CD4-positive, alpha-beta T cell (primary cell): ENCODE data around the gene SEMA7A. TPM values are rescaled to one million over a fixed set of nuclear protein-coding genes. Genes with fewer than 3 reads are reported as not detected.

Experiments used
- ATAC-seq: fragments of 200-7000 bp; cut with Tn5 transposase; one replicate; pipeline ENCODE4 v1.10.0; 2022; ENCODE audit warnings: mild to moderate bottlenecking; ENCODE audit not compliant: poor library complexity
- CTCF ChIA-PET: fragments of 350-600 bp; sonication (Branson Sonifier 250); formaldehyde crosslinking; loops from one replicate; lab custom pipeline; 2021; ENCODE audit warnings: antibody characterized with exemption, inconsistent platforms; lab: Charles Lee
- POLR2A ChIA-PET: fragments of 350-600 bp; sonication (Branson Sonifier 250); formaldehyde crosslinking; loops from one replicate; lab custom pipeline; 2021; ENCODE audit warnings: antibody characterized with exemption, inconsistent platforms; lab: Charles Lee
- DNase-seq, 14 experiments: peaks; one replicate each; pipeline ENCODE4 v3.0.0-alpha.2; 2013 to 2020; ENCODE audit warnings: mixed read lengths in 2 of 14
- H3K27ac ChIP-seq, 2 donors: one replicate each; pipeline versions ENCODE4 v1.5.1 to v1.7.0; 2013; ENCODE audit warnings: low read length in 2 of 2, low read depth in 1 of 2, mild to moderate bottlenecking in 1 of 2
- H3K27me3 ChIP-seq, 2 experiments: 1 replicate in 1 of 2; 2 replicates in 1 of 2; pipeline versions ENCODE4 v1.6.1 to v1.7.0; 2013; ENCODE audit warnings: low read length in 2 of 2, control low read depth in 1 of 2, mild to moderate bottlenecking in 1 of 2, moderate library complexity in 1 of 2; ENCODE audit not compliant: insufficient read depth in 2 of 2, control insufficient read depth in 1 of 2
- H3K36me3 ChIP-seq: one replicate; pipeline ENCODE4 v1.6.1; 2013; ENCODE audit warnings: low read length, control low read depth; ENCODE audit not compliant: insufficient read depth
- H3K4me1 ChIP-seq: one replicate; pipeline ENCODE4 v1.6.1; 2013; ENCODE audit warnings: low read length, control low read depth; ENCODE audit not compliant: insufficient read depth
- H3K4me3 ChIP-seq: one replicate; pipeline ENCODE4 v1.5.1; 2013; ENCODE audit warnings: mild to moderate bottlenecking, low read length, moderate library complexity
- H3K9me3 ChIP-seq, 2 experiments: 1 replicate in 1 of 2; 2 replicates in 1 of 2; pipeline versions ENCODE4 v1.6.1 to v1.7.0; 2013; ENCODE audit warnings: low read length in 2 of 2, mild to moderate bottlenecking in 2 of 2, control low read depth in 1 of 2, moderate library complexity in 1 of 2; ENCODE audit not compliant: control insufficient read depth in 1 of 2, insufficient read depth in 1 of 2
- H3K27ac Mint-ChIP-seq: one replicate; pipeline ENCODE4 v1.8.0; 2020; ENCODE audit warnings: mixed read lengths
- H3K27me3 Mint-ChIP-seq: one replicate; pipeline ENCODE4 v1.8.0; 2021; ENCODE audit warnings: mixed read lengths
- H3K36me3 Mint-ChIP-seq: one replicate; pipeline ENCODE4 v1.8.0; 2021; ENCODE audit warnings: low read depth, mixed read lengths
- H3K4me1 Mint-ChIP-seq: one replicate; pipeline ENCODE4 v1.8.0; 2021; ENCODE audit warnings: low read depth, mixed read lengths
- H3K4me3 Mint-ChIP-seq: one replicate; pipeline ENCODE4 v1.8.0; 2020; ENCODE audit warnings: mild to moderate bottlenecking, mixed read lengths
- H3K9me3 Mint-ChIP-seq: one replicate; pipeline ENCODE4 v1.8.0; 2020; ENCODE audit warnings: mixed read lengths
- intact Hi-C, 2 experiments: fragments of 100-400 bp; cut with DNase I in 1 of 2; cut with micrococcal nuclease in 1 of 2; formaldehyde crosslinking; loops; one replicate each; pipeline versions ENCODE4 v1.15.1 to v1.9.0; 2023 to 2025; cut with DNase I, micrococcal nuclease
- total RNA-seq, 174 experiments: library from RNA in 2 of 174; stranded (reverse) in 2 of 174; gene quantifications; one replicate each; pipeline ENCODE4 v1.2.3 and lab custom pipeline; 2021 to 2026
- TF ChIP-seq, protein P1 (sequence below): fragments of 200-600 bp; IDR thresholded peaks from one replicate; pipeline ENCODE4 v1.8.0; 2022; ENCODE audit warnings: antibody characterized with exemption, mild to moderate bottlenecking

Gene SEMA7A
- total RNA-seq, 2 experiments from 2014 or later: 2.3 to 2.7 TPM

DNA sequence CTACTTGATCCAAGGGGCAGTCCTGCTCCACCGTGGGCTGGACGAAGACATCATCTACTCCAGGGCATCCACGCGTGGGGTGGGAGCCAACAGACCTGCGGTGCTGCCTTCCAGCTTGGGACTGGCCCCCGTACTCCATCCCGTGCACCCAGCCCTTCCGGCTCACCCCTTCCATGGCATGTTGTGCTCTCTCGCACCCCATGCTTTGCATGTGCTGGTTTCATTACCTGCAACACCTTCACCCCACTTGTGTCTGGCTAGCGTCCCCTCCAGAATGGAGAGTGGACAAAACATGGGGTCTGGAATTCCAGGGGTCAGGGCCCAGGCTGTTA lies 30.2 kb downstream of the SEMA7A start:
- Histone ChIP-seq H3K4me1 (peaks cover 48% of the 10 kb centered on the region), H3K36me3 (no peaks in the 10 kb centered on the region), H3K4me3 (no peak overlapping the region), H3K27ac (no peak overlapping the region), H3K27me3 (no peaks in the 10 kb centered on the region), H3K9me3 (no peaks in the 10 kb centered on the region)
- Mint-ChIP-seq H3K27ac (no peak overlapping the region), H3K27me3 (no peaks in the 10 kb centered on the region), H3K36me3 (no peaks in the 10 kb centered on the region), H3K9me3 (no peaks in the 10 kb centered on the region), H3K4me3 (no peak overlapping the region), H3K4me1 (peaks cover 49% of the 10 kb centered on the region)
- POLR2A ChIA-PET: interaction anchor here (1.3 kb wide), 1 partner anchor 1048 kb away, joined by 3 read pairs; the partner anchor contains the start of gene SIN3A
- TF ChIP-seq, protein P1, sequence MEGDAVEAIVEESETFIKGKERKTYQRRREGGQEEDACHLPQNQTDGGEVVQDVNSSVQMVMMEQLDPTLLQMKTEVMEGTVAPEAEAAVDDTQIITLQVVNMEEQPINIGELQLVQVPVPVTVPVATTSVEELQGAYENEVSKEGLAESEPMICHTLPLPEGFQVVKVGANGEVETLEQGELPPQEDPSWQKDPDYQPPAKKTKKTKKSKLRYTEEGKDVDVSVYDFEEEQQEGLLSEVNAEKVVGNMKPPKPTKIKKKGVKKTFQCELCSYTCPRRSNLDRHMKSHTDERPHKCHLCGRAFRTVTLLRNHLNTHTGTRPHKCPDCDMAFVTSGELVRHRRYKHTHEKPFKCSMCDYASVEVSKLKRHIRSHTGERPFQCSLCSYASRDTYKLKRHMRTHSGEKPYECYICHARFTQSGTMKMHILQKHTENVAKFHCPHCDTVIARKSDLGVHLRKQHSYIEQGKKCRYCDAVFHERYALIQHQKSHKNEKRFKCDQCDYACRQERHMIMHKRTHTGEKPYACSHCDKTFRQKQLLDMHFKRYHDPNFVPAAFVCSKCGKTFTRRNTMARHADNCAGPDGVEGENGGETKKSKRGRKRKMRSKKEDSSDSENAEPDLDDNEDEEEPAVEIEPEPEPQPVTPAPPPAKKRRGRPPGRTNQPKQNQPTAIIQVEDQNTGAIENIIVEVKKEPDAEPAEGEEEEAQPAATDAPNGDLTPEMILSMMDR: no peak
- DNase-seq (no peak), ATAC-seq (no peak)
- intact Hi-C loops: no loop called here
- CTCF ChIA-PET: no interaction called here

DNA sequence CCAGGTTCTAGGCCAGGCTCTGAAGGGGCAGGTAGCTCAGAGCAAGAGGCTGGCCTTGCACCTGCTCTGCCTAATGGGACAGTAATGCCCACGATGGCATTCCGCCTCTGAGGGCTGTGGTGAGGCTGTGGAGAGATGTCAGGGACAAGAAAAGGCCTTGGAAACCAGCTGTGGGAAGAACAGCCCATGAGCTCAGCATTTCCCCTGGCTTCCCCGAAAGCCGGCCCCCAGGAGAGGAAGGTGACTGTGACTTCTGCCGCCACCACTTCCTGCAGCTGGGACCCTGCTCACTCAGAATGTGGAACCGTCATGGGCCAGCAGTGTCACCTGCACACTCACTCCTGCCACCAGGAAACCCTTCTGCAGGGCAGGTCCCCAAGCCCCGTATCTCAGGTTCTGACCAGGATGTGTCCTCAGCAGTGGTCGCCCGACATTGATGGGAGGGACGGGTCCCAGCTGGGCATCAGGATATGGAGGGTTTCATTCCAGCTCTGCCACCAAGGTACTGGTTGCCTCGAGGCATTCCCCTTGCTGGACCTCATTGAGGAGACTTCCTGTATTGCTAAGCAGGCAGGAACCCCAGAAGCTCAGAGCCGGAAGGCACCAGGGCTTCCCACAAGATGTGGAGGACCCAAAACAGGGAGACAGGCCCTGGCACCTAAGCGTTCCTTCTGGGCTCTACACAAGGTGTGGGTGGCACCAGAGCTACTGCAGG lies 30.7 kb downstream of the SEMA7A start:
- DNase-seq (peak in 11 of 14 experiments; percentile 16 to 75 (median 57)), ATAC-seq (peak; percentile 73)
- H3K4me3 ChIP-seq: no peak overlapping the region
- H3K36me3 ChIP-seq: no peaks in the 10 kb centered on the region
- H3K9me3 Mint-ChIP-seq: no peaks in the 10 kb centered on the region
- H3K27ac Mint-ChIP-seq: peak overlapping the region; percentile 3
- H3K9me3 ChIP-seq: no peaks in the 10 kb centered on the region
- POLR2A ChIA-PET: interaction anchor here (0.8 to 1.3 kb wide), 2 partner anchors 388 to 1049 kb away, joined by 3 read pairs; partner anchors contain the start of gene SIN3A
- no peaks in the 10 kb centered on the region for H3K36me3 Mint-ChIP-seq
- TF ChIP-seq, protein P1: no peak
- H3K4me1 Mint-ChIP-seq: peaks cover 49% of the 10 kb centered on the region
- peak overlapping the region in 1 of 2 donors; percentile 9 for H3K27ac ChIP-seq
- peak overlapping the region; percentile 48 for H3K4me3 Mint-ChIP-seq
- no peaks in the 10 kb centered on the region for H3K27me3 Mint-ChIP-seq
- intact Hi-C loops: no loop called here
- H3K4me1 ChIP-seq: peaks cover 51% of the 10 kb centered on the region
- CTCF ChIA-PET: no interaction called here
- H3K27me3 ChIP-seq: no peaks in the 10 kb centered on the region

DNA sequence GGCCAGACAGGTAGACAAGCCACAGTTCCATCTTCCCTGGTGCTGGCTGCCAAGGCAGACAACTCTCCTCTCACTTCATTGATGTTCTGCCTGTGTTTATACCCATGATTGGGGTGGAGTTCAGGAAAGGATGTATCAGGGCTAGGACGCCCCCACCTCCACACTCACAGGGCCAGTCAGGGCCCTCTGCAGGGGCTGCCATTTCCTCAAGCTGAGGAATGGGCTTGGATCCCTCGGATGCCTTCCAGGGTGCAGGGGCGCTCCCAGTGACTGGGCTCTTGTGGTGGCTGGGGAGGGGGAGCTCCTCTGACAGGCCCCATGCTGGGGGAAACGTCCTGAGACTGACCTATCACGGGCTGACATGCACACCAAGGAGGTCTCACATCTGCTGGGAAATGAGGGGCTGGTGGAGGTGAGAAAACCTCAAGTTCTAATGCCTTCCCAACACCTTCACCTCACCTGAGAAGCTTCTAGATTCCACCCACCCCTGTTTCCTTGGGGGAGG lies 31.4 kb downstream of the SEMA7A start:
- H3K27me3 Mint-ChIP-seq: no peaks in the 10 kb centered on the region
- ChIA-PET CTCF (no interaction called here), POLR2A (interaction anchor here (0.8 kb wide), 1 partner anchor 389 kb away, joined by 3 read pairs; no protein-coding TSS in a partner anchor)
- no peaks in the 10 kb centered on the region for H3K36me3 Mint-ChIP-seq
- H3K4me1 Mint-ChIP-seq: peaks cover 49% of the 10 kb centered on the region
- ATAC-seq (no peak), DNase-seq (no peak)
- H3K27ac Mint-ChIP-seq: peak overlapping the region; percentile 3
- H3K36me3 ChIP-seq: no peaks in the 10 kb centered on the region
- H3K9me3 ChIP-seq: no peaks in the 10 kb centered on the region
- H3K27me3 ChIP-seq: no peaks in the 10 kb centered on the region
- TF ChIP-seq, protein P1: no peak
- intact Hi-C loops: no loop called here
- peaks cover 52% of the 10 kb centered on the region for H3K4me1 ChIP-seq
- H3K9me3 Mint-ChIP-seq: no peaks in the 10 kb centered on the region
- H3K4me3 Mint-ChIP-seq: peak overlapping the region; percentile 48
- H3K27ac ChIP-seq: peak overlapping the region in 1 of 2 donors; percentile 9
- H3K4me3 ChIP-seq: no peak overlapping the region
